Neural progenitor cell (in vitro differentiated cells): ENCODE measurements around the gene HSPA2. TPM values are rescaled to one million over a fixed set of nuclear protein-coding genes. Genes with fewer than 3 reads are reported as not detected.

Experiments used
- DNase-seq: peaks from one replicate; pipeline ENCODE4 v3.0.0-alpha.2; 2016; ENCODE audit warnings: low spot score
- H2AFZ ChIP-seq: fragments of 200-600 bp; sonication (generic); replicated peaks from 2 replicates; pipeline ENCODE4 v1.6.1; 2016; ENCODE audit warnings: antibody characterized with exemption
- H3F3A ChIP-seq: fragments of 200-600 bp; sonication (generic); 2 replicates; pipeline ENCODE4 v1.6.1; 2016; ENCODE audit warnings: antibody characterized with exemption, low read depth
- H3K27ac ChIP-seq: fragments of 200-600 bp; sonication (generic); 2 replicates; pipeline ENCODE4 v1.5.1; 2016; ENCODE audit warnings: mild to moderate bottlenecking
- H3K27me3 ChIP-seq: fragments of 200-600 bp; sonication (generic); 2 replicates; pipeline ENCODE4 v1.6.1; 2016; ENCODE audit warnings: mild to moderate bottlenecking, moderate library complexity
- H3K36me3 ChIP-seq: fragments of 200-600 bp; sonication (generic); 2 replicates; pipeline ENCODE4 v1.5.1; 2016
- H3K4me1 ChIP-seq: fragments of 200-600 bp; sonication (generic); 2 replicates; pipeline ENCODE4 v1.6.1; 2016; ENCODE audit warnings: mixed run types
- H3K4me2 ChIP-seq: fragments of 200-600 bp; sonication (generic); 2 replicates; pipeline ENCODE4 v1.6.1; 2016
- H3K4me3 ChIP-seq: fragments of 200-600 bp; sonication (generic); 2 replicates; pipeline ENCODE4 v1.5.1; 2016
- H3K79me2 ChIP-seq: fragments of 200-600 bp; sonication (generic); 2 replicates; pipeline ENCODE4 v1.6.1; 2016; ENCODE audit warnings: low read depth
- H3K9ac ChIP-seq: fragments of 200-600 bp; sonication (generic); 2 replicates; pipeline ENCODE4 v1.6.1; 2016
- H3K9me3 ChIP-seq: fragments of 200-600 bp; sonication (generic); 2 replicates; pipeline ENCODE4 v1.5.1; 2016; ENCODE audit warnings: low read depth
- H4K20me1 ChIP-seq: fragments of 200-600 bp; sonication (generic); 2 replicates; pipeline ENCODE4 v1.6.1; 2016; ENCODE audit warnings: low read depth
- H3K27ac Mint-ChIP-seq: 3 replicates; pipeline ENCODE4 v1.8.0; 2021; ENCODE audit warnings: mixed read lengths
- H3K27me3 Mint-ChIP-seq: 2 replicates; pipeline ENCODE4 v1.8.0; 2022; ENCODE audit warnings: low read depth, mild to moderate bottlenecking, inconsistent platforms, moderate library complexity, mixed read lengths; ENCODE audit not compliant: insufficient read depth
- H3K36me3 Mint-ChIP-seq: 3 replicates; pipeline ENCODE4 v1.8.0; 2021; ENCODE audit warnings: mixed read lengths
- H3K4me1 Mint-ChIP-seq: 3 replicates; pipeline ENCODE4 v1.8.0; 2021; ENCODE audit warnings: mixed read lengths
- H3K4me3 Mint-ChIP-seq: 3 replicates; pipeline ENCODE4 v1.8.0; 2021; ENCODE audit warnings: mild to moderate bottlenecking, moderate library complexity, mixed read lengths
- H3K9me3 Mint-ChIP-seq: 3 replicates; pipeline ENCODE4 v1.8.0; 2020; ENCODE audit warnings: mixed read lengths
- EZH2 ChIP-seq: fragments of 200-600 bp; sonication (generic); IDR thresholded peaks from 2 replicates; pipeline ENCODE4 v1.6.1; 2017; ENCODE audit warnings: antibody characterized with exemption, mild to moderate bottlenecking, moderate library complexity
- EZH2phosphoT487 ChIP-seq: fragments of 200-600 bp; sonication (generic); IDR thresholded peaks from 2 replicates; pipeline ENCODE4 v1.6.1; 2017; ENCODE audit warnings: antibody characterized with exemption
- total RNA-seq: library from RNA; depleted of rRNA; stranded (reverse); fragments of >200 nt; gene quantifications from 2 replicates; pipeline ENCODE4 v1.2.3, GENCODE V29; 2015; ENCODE audit warnings: low replicate concordance
- TF ChIP-seq, protein P1 (sequence below): fragments of 200-600 bp; sonication (generic); IDR thresholded peaks from 2 replicates; pipeline ENCODE4 v1.5.1; 2017; ENCODE audit warnings: antibody characterized with exemption, mild to moderate bottlenecking

The HSPA2 gene
- total RNA-seq, 1 donor from 2014 or later: 5.5 TPM

DNA sequence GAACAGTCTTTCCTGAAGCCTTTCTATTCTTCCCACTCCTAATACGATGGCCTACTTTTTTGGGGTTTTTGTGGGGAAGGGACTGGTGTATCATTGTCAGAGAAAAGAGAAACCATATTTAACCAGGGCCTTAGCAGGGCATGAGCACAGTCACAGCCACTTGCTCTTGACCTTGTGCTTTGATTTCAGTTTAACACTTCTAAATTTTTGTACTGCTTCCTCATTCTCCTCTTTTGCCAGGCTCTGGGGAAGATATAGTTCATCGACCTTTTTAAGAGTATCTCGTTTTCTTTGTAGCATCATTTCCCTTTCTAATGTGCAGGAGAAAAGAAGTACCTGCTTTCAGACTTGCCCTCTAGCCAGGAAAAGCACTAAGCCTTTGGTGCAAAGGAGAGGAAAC is 33.8 kb upstream of the HSPA2 start:
- TF ChIP-seq, protein P1, sequence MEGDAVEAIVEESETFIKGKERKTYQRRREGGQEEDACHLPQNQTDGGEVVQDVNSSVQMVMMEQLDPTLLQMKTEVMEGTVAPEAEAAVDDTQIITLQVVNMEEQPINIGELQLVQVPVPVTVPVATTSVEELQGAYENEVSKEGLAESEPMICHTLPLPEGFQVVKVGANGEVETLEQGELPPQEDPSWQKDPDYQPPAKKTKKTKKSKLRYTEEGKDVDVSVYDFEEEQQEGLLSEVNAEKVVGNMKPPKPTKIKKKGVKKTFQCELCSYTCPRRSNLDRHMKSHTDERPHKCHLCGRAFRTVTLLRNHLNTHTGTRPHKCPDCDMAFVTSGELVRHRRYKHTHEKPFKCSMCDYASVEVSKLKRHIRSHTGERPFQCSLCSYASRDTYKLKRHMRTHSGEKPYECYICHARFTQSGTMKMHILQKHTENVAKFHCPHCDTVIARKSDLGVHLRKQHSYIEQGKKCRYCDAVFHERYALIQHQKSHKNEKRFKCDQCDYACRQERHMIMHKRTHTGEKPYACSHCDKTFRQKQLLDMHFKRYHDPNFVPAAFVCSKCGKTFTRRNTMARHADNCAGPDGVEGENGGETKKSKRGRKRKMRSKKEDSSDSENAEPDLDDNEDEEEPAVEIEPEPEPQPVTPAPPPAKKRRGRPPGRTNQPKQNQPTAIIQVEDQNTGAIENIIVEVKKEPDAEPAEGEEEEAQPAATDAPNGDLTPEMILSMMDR: no peak
- TF ChIP-seq EZH2 (no peak), EZH2phosphoT487 (no peak)
- Histone ChIP-seq H4K20me1 (peaks cover 51% of the 10 kb centered on the region), H3K4me1 (peaks cover 30% of the 10 kb centered on the region)

DNA sequence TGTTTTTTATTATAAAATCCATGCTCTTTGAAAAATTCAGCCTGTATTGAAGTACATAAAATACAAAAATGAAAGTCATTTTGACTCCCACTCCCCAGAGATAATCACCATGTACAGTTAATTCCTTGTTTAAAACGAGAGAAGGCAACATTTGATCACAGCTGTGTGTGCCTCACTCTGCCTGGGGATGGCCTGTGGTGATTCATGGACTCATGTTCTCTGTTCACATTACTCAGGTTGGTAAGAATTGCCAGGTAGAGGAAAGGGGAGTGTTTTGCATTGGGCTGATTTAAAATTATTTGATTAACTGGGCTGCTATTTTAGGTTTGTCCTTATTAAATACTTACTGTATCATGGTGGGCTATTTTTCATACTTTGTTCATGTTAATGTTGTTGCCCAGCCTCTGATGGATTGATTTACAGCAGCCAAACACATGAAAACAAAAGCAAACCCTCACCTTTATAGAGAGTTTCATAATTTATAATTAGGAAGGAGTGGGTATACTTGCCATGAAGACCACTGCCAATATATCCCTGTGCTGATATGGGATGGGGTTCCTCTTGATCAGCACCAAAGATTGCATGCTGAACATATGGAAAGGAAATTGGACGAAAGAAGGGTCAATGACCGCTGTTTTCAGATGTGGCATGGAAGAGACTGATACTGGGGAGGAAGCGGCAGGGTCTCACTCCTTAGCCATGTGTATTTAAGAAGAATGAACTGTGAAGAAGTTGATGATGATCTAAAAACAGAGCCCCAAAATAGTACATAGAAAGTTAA is 33.0 kb upstream of the HSPA2 start:
- no peak overlapping the region for H3K27ac Mint-ChIP-seq
- Histone ChIP-seq H3K9me3 (no peaks in the 10 kb centered on the region), H3F3A (peaks cover 39% of the 10 kb centered on the region), H2AFZ (no peak overlapping the region), H3K4me3 (no peak overlapping the region), H3K4me1 (peaks cover 24% of the 10 kb centered on the region), H3K36me3 (no peaks in the 10 kb centered on the region), H3K4me2 (no peak overlapping the region), H3K9ac (no peak overlapping the region), H3K27ac (no peak overlapping the region), H4K20me1 (peaks cover 52% of the 10 kb centered on the region), H3K79me2 (peaks cover 83% of the 10 kb centered on the region), H3K27me3 (no peaks in the 10 kb centered on the region)
- H3K4me3 Mint-ChIP-seq: no peak overlapping the region
- H3K4me1 Mint-ChIP-seq: peaks cover 35% of the 10 kb centered on the region
- no peak for TF ChIP-seq EZH2phosphoT487
- no peak for TF ChIP-seq EZH2
- TF ChIP-seq, protein P1: no peak
- peaks cover 2% of the 10 kb centered on the region for H3K36me3 Mint-ChIP-seq
- peaks cover 2% of the 10 kb centered on the region for H3K27me3 Mint-ChIP-seq
- no peak for DNase-seq
- H3K9me3 Mint-ChIP-seq: no peaks in the 10 kb centered on the region

More for the DNA sequence above, 33.8 kb upstream of the HSPA2 start:
- peaks cover 83% of the 10 kb centered on the region for H3K79me2 ChIP-seq
- DNase-seq: no peak
- Mint-ChIP-seq H3K27ac (no peak overlapping the region), H3K4me1 (peaks cover 44% of the 10 kb centered on the region), H3K4me3 (peak overlapping the region; percentile 66), H3K36me3 (peaks cover 2% of the 10 kb centered on the region), H3K9me3 (no peaks in the 10 kb centered on the region), H3K27me3 (peaks cover 2% of the 10 kb centered on the region)
- no peaks in the 10 kb centered on the region for H3K36me3 ChIP-seq
- no peaks in the 10 kb centered on the region for H3K27me3 ChIP-seq
- H3K4me3 ChIP-seq: no peak overlapping the region
- H3F3A ChIP-seq: peaks cover 39% of the 10 kb centered on the region
- no peak overlapping the region for H2AFZ ChIP-seq
- peak overlapping the region; percentile 89 for H3K4me2 ChIP-seq
- H3K27ac ChIP-seq: no peak overlapping the region
- H3K9ac ChIP-seq: no peak overlapping the region
- H3K9me3 ChIP-seq: no peaks in the 10 kb centered on the region

DNA sequence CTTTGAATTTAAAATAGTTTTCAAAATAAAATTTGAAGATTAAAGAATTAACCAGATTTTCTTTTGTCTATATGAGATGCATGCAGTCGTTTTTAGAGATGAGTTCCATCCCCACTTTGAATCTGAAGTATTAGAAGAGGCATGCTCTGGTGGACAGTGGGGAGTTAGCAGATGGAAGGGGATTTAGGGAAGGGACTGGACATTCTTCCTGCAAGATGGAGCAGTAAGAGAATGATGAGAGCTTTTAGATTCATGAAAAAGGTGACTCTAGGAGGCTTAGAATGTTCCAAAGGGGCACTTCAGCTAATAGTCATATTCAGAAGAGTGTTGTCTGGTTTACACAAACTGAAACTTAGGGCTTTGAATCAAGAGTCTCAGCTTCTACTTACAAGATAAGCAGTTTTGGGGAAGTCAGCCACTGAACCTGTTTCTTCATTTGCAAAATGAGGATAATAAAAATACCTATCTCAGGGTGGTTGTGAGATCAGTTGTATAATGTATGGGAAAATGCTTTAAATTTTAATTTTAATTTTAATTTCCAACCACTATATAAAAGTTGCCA is 32.2 kb upstream of the HSPA2 start:
- H3K9ac ChIP-seq: no peak overlapping the region
- peaks cover 83% of the 10 kb centered on the region for H3K79me2 ChIP-seq
- peaks cover 55% of the 10 kb centered on the region for H4K20me1 ChIP-seq
- no peak overlapping the region for H3K27ac ChIP-seq
- DNase-seq: no peak
- H3K4me1 Mint-ChIP-seq: peaks cover 31% of the 10 kb centered on the region
- H3K4me2 ChIP-seq: no peak overlapping the region
- H3K36me3 ChIP-seq: no peaks in the 10 kb centered on the region
- no peak overlapping the region for H3K4me3 ChIP-seq
- peaks cover 18% of the 10 kb centered on the region for H3K4me1 ChIP-seq
- H3K27ac Mint-ChIP-seq: no peak overlapping the region
- H3K4me3 Mint-ChIP-seq: no peak overlapping the region
- no peaks in the 10 kb centered on the region for H3K9me3 ChIP-seq
- no peaks in the 10 kb centered on the region for H3K27me3 Mint-ChIP-seq
- peaks cover 33% of the 10 kb centered on the region for H3F3A ChIP-seq
- H3K27me3 ChIP-seq: no peaks in the 10 kb centered on the region
- no peaks in the 10 kb centered on the region for H3K9me3 Mint-ChIP-seq
- TF ChIP-seq EZH2: no peak
- TF ChIP-seq EZH2phosphoT487: no peak
- TF ChIP-seq, protein P1: no peak
- H2AFZ ChIP-seq: no peak overlapping the region
- H3K36me3 Mint-ChIP-seq: no peaks in the 10 kb centered on the region
